H1 (cell line): ENCODE measurements around the gene RETREG1. TPM values are rescaled to one million over a fixed set of nuclear protein-coding genes. Genes with fewer than 3 reads are reported as not detected.

Source experiments
- CHD2 ChIP-seq: IDR thresholded peaks from 2 replicates; pipeline ENCODE4 v1.6.1; 2012; ENCODE audit warnings: low read length, improper control_type of control experiment
- FOSL1 ChIP-seq: IDR thresholded peaks from 2 replicates; pipeline ENCODE4 v1.6.1; 2011; ENCODE audit warnings: mild to moderate bottlenecking, low read depth, low read length, moderate library complexity; ENCODE audit not compliant: insufficient read depth
- JUND ChIP-seq: IDR thresholded peaks from 2 replicates; pipeline ENCODE4 v1.6.1; 2011; ENCODE audit warnings: mild to moderate bottlenecking, improper control_type of control experiment, low read length
- RNF2 ChIP-seq: fragments of 200-900, 300-1000 bp; sonication (generic); IDR thresholded peaks from 2 replicates; pipeline ENCODE4 v1.7.1; 2016; ENCODE audit warnings: borderline replicate concordance, low read depth, mild to moderate bottlenecking, antibody characterized with exemption, low read length; ENCODE audit not compliant: poor library complexity, severe bottlenecking; ENCODE audit errors: missing control alignments
- polyA plus RNA-seq, 7 experiments: library from polyadenylated mRNA; depleted of rRNA in 3 of 7; stranded (reverse) in 5 of 7; unstranded in 2 of 7; fragments of >200 nt in 5 of 7; fragments of 200-250 nt in 2 of 7; gene quantifications; 1 replicate in 5 of 7; 2 replicates in 1 of 7; 4 replicates in 1 of 7; pipeline versions ENCODE4 v1.2.1 to v1.2.3, GENCODE V29; 2011 to 2013; ENCODE audit warnings: missing spikeins in 2 of 7, mixed read lengths in 2 of 7
- total RNA-seq: library from RNA; stranded (reverse); fragmentation: NEBNext Ultra II Directional; extraction: Animal tissue kit (Norgen Biotek cat#: 25700); gene quantifications from 2 replicates; pipeline ENCODE4 v1.2.1, GENCODE V29; 2021
- TF ChIP-seq, protein P1 (sequence below): fragments of 300-600 bp; sonication (generic); IDR thresholded peaks from 2 replicates; pipeline ENCODE4 v1.7.1; 2012; ENCODE audit warnings: low read length, moderate library complexity, mild to moderate bottlenecking, inconsistent platforms; ENCODE audit not compliant: insufficient replicate concordance
- TF ChIP-seq, protein P2 (sequence below): IDR thresholded peaks from 2 replicates; pipeline ENCODE4 v1.6.1; 2011; ENCODE audit warnings: low read length, improper control_type of control experiment
- TF ChIP-seq, protein P3 (sequence below), 3 experiments: IDR thresholded peaks; 1 replicate in 2 of 3; 2 replicates in 1 of 3; pipeline versions ENCODE4 v1.5.1 to v1.6.1; 2011; ENCODE audit warnings: low read length in 3 of 3, mild to moderate bottlenecking in 3 of 3, inconsistent platforms in 2 of 3, low read depth in 1 of 3, moderate library complexity in 1 of 3; ENCODE audit not compliant: insufficient read depth in 1 of 3; ENCODE audit errors: control extremely low read depth in 1 of 3

RETREG1 gene
- total and polyA plus RNA-seq, 2 of the 8 experiments (the other 6 are each of a cell fraction or from before 2014, with no cell fraction given): 0.62 to 1.9 TPM

DNA sequence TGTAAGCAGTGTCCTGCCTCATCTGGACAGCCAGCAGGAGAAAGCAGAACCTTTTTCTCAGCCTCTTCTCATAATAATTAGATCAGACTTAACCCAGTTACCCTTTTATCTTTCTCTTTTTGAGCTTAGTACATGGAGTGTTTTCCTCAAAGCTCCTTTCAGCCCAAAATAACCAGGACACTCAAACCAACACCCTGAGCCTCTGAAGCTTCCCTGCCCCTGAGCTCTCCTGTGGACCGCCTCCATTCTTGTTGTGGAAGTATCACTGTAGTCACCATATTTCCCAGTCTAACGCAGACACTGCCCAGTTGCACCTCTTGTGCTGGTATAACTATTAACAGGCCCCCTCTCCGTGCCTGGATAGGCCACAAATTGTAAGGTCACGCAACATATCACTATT is 97.4 kb downstream of the RETREG1 start (continued):
- TF ChIP-seq, protein P1, sequence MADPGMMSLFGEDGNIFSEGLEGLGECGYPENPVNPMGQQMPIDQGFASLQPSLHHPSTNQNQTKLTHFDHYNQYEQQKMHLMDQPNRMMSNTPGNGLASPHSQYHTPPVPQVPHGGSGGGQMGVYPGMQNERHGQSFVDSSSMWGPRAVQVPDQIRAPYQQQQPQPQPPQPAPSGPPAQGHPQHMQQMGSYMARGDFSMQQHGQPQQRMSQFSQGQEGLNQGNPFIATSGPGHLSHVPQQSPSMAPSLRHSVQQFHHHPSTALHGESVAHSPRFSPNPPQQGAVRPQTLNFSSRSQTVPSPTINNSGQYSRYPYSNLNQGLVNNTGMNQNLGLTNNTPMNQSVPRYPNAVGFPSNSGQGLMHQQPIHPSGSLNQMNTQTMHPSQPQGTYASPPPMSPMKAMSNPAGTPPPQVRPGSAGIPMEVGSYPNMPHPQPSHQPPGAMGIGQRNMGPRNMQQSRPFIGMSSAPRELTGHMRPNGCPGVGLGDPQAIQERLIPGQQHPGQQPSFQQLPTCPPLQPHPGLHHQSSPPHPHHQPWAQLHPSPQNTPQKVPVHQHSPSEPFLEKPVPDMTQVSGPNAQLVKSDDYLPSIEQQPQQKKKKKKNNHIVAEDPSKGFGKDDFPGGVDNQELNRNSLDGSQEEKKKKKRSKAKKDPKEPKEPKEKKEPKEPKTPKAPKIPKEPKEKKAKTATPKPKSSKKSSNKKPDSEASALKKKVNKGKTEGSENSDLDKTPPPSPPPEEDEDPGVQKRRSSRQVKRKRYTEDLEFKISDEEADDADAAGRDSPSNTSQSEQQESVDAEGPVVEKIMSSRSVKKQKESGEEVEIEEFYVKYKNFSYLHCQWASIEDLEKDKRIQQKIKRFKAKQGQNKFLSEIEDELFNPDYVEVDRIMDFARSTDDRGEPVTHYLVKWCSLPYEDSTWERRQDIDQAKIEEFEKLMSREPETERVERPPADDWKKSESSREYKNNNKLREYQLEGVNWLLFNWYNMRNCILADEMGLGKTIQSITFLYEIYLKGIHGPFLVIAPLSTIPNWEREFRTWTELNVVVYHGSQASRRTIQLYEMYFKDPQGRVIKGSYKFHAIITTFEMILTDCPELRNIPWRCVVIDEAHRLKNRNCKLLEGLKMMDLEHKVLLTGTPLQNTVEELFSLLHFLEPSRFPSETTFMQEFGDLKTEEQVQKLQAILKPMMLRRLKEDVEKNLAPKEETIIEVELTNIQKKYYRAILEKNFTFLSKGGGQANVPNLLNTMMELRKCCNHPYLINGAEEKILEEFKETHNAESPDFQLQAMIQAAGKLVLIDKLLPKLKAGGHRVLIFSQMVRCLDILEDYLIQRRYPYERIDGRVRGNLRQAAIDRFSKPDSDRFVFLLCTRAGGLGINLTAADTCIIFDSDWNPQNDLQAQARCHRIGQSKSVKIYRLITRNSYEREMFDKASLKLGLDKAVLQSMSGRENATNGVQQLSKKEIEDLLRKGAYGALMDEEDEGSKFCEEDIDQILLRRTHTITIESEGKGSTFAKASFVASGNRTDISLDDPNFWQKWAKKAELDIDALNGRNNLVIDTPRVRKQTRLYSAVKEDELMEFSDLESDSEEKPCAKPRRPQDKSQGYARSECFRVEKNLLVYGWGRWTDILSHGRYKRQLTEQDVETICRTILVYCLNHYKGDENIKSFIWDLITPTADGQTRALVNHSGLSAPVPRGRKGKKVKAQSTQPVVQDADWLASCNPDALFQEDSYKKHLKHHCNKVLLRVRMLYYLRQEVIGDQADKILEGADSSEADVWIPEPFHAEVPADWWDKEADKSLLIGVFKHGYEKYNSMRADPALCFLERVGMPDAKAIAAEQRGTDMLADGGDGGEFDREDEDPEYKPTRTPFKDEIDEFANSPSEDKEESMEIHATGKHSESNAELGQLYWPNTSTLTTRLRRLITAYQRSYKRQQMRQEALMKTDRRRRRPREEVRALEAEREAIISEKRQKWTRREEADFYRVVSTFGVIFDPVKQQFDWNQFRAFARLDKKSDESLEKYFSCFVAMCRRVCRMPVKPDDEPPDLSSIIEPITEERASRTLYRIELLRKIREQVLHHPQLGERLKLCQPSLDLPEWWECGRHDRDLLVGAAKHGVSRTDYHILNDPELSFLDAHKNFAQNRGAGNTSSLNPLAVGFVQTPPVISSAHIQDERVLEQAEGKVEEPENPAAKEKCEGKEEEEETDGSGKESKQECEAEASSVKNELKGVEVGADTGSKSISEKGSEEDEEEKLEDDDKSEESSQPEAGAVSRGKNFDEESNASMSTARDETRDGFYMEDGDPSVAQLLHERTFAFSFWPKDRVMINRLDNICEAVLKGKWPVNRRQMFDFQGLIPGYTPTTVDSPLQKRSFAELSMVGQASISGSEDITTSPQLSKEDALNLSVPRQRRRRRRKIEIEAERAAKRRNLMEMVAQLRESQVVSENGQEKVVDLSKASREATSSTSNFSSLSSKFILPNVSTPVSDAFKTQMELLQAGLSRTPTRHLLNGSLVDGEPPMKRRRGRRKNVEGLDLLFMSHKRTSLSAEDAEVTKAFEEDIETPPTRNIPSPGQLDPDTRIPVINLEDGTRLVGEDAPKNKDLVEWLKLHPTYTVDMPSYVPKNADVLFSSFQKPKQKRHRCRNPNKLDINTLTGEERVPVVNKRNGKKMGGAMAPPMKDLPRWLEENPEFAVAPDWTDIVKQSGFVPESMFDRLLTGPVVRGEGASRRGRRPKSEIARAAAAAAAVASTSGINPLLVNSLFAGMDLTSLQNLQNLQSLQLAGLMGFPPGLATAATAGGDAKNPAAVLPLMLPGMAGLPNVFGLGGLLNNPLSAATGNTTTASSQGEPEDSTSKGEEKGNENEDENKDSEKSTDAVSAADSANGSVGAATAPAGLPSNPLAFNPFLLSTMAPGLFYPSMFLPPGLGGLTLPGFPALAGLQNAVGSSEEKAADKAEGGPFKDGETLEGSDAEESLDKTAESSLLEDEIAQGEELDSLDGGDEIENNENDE: no peak
- TF ChIP-seq, protein P2, sequence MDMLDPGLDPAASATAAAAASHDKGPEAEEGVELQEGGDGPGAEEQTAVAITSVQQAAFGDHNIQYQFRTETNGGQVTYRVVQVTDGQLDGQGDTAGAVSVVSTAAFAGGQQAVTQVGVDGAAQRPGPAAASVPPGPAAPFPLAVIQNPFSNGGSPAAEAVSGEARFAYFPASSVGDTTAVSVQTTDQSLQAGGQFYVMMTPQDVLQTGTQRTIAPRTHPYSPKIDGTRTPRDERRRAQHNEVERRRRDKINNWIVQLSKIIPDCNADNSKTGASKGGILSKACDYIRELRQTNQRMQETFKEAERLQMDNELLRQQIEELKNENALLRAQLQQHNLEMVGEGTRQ: no peak
- TF ChIP-seq, protein P3, sequence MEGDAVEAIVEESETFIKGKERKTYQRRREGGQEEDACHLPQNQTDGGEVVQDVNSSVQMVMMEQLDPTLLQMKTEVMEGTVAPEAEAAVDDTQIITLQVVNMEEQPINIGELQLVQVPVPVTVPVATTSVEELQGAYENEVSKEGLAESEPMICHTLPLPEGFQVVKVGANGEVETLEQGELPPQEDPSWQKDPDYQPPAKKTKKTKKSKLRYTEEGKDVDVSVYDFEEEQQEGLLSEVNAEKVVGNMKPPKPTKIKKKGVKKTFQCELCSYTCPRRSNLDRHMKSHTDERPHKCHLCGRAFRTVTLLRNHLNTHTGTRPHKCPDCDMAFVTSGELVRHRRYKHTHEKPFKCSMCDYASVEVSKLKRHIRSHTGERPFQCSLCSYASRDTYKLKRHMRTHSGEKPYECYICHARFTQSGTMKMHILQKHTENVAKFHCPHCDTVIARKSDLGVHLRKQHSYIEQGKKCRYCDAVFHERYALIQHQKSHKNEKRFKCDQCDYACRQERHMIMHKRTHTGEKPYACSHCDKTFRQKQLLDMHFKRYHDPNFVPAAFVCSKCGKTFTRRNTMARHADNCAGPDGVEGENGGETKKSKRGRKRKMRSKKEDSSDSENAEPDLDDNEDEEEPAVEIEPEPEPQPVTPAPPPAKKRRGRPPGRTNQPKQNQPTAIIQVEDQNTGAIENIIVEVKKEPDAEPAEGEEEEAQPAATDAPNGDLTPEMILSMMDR (IDR thresholded peaks at IDR 0.05; ENCODE audit: control extremely low read depth in 1 of 3, insufficient read depth in 1 of 3, low read depth in 1 of 3, low read length in 3 of 3): no peak
- TF ChIP-seq RNF2: no peak
- no peak for TF ChIP-seq JUND
- TF ChIP-seq FOSL1: no peak
- no peak for TF ChIP-seq CHD2
